ENCODE results near the gene NELFB.

DNA sequence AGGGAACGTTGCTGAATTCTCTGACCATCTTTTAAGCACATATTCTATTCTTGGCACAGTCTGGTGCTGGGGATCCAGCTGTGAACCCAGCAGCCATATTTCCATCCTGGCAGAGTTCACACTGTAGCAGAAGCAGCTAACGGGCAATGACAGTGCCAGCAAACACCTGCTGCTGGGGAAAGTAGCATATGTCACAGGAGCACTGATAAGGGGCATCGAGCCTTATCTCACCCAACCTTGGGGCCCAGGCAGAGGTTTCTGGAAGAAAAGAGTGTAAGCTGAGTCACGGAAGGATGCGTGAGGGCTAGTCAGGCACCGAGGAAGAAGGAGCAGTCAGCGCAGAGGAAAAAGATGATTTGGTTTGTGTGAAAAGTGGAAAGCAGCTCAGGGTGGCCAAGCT, 48.5 kb upstream of the NELFB start:
- TF ChIP-seq, protein P1, sequence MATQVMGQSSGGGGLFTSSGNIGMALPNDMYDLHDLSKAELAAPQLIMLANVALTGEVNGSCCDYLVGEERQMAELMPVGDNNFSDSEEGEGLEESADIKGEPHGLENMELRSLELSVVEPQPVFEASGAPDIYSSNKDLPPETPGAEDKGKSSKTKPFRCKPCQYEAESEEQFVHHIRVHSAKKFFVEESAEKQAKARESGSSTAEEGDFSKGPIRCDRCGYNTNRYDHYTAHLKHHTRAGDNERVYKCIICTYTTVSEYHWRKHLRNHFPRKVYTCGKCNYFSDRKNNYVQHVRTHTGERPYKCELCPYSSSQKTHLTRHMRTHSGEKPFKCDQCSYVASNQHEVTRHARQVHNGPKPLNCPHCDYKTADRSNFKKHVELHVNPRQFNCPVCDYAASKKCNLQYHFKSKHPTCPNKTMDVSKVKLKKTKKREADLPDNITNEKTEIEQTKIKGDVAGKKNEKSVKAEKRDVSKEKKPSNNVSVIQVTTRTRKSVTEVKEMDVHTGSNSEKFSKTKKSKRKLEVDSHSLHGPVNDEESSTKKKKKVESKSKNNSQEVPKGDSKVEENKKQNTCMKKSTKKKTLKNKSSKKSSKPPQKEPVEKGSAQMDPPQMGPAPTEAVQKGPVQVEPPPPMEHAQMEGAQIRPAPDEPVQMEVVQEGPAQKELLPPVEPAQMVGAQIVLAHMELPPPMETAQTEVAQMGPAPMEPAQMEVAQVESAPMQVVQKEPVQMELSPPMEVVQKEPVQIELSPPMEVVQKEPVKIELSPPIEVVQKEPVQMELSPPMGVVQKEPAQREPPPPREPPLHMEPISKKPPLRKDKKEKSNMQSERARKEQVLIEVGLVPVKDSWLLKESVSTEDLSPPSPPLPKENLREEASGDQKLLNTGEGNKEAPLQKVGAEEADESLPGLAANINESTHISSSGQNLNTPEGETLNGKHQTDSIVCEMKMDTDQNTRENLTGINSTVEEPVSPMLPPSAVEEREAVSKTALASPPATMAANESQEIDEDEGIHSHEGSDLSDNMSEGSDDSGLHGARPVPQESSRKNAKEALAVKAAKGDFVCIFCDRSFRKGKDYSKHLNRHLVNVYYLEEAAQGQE (IDR thresholded peaks at IDR 0.05; ENCODE audit: borderline replicate concordance) = no peak
- TF ChIP-seq, protein P1 (CRISPR knock-in tag; IDR thresholded peaks at IDR 0.05; ENCODE audit: low read depth) = no peak
- TF ChIP-seq, protein P2, sequence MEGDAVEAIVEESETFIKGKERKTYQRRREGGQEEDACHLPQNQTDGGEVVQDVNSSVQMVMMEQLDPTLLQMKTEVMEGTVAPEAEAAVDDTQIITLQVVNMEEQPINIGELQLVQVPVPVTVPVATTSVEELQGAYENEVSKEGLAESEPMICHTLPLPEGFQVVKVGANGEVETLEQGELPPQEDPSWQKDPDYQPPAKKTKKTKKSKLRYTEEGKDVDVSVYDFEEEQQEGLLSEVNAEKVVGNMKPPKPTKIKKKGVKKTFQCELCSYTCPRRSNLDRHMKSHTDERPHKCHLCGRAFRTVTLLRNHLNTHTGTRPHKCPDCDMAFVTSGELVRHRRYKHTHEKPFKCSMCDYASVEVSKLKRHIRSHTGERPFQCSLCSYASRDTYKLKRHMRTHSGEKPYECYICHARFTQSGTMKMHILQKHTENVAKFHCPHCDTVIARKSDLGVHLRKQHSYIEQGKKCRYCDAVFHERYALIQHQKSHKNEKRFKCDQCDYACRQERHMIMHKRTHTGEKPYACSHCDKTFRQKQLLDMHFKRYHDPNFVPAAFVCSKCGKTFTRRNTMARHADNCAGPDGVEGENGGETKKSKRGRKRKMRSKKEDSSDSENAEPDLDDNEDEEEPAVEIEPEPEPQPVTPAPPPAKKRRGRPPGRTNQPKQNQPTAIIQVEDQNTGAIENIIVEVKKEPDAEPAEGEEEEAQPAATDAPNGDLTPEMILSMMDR (IDR thresholded peaks at IDR 0.05 in 2 of 3, conservative IDR thresholded peaks at IDR 0.05 in 1 of 3; ENCODE audit: insufficient read depth in 2 of 3, low read depth in 1 of 3, low read length in 3 of 3) = no peak
- TF ChIP-seq, protein P3, sequence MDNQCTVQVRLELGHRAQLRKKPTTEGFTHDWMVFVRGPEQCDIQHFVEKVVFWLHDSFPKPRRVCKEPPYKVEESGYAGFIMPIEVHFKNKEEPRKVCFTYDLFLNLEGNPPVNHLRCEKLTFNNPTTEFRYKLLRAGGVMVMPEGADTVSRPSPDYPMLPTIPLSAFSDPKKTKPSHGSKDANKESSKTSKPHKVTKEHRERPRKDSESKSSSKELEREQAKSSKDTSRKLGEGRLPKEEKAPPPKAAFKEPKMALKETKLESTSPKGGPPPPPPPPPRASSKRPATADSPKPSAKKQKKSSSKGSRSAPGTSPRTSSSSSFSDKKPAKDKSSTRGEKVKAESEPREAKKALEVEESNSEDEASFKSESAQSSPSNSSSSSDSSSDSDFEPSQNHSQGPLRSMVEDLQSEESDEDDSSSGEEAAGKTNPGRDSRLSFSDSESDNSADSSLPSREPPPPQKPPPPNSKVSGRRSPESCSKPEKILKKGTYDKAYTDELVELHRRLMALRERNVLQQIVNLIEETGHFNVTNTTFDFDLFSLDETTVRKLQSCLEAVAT (IDR thresholded peaks at IDR 0.05) = no peak
- TF ChIP-seq HDAC1 (IDR thresholded peaks at IDR 0.05) (no peak), RAD51 (IDR thresholded peaks at IDR 0.05; ENCODE audit: borderline replicate concordance, low read depth) (no peak), ZNF124 (CRISPR knock-in tag; IDR thresholded peaks at IDR 0.05) (no peak), POLR2A (conservative IDR thresholded peaks at IDR 0.05) (no peak), POLR2AphosphoS5 (IDR thresholded peaks at IDR 0.05; ENCODE audit: control insufficient read depth, insufficient read depth, low read depth, low read length) (no peak), EP300 (IDR thresholded peaks at IDR 0.05; ENCODE audit: low read length) (no peak), GTF2A2 (tag; IDR thresholded peaks at IDR 0.05) (no peak)
